Hypothalamus (tissue), 51 donors: ENCODE measurements around the gene SLC6A4.
"Not testable (repeated sequence)": the region's sequence is repeated elsewhere in the genome, so short reads cannot be mapped to it uniquely, and the experiment has no call there.

Source experiments
- DNase-seq, 51 donors: peaks; one replicate each; lab custom pipeline; 2025; lab: John Stamatoyannopoulos, UW

The SLC6A4 gene

DNA sequence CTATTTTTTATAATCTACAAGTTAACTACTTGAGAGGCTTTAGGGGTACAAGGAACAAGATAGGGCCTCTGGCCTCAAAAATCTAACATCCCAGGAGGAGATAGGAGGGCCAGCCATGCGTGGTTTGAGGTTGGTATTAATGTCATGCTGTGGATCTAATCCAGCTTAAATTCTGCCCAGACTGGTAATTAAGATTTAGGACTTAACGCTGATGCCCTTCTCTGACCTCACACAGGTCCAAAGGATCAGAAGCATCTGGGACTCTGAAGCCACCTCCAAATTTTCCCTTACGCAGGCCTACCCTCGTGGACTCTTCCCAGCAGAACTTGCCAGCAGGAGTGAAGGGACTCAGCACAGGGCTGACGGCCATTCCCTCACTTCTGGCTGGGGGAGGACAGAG is 15.1 kb downstream of the SLC6A4 start:
- no peak for DNase-seq

GRCh38 chr17:30219833-30220232 is 15.7 kb downstream of the SLC6A4 start:
- DNase-seq, result no peak

DNA sequence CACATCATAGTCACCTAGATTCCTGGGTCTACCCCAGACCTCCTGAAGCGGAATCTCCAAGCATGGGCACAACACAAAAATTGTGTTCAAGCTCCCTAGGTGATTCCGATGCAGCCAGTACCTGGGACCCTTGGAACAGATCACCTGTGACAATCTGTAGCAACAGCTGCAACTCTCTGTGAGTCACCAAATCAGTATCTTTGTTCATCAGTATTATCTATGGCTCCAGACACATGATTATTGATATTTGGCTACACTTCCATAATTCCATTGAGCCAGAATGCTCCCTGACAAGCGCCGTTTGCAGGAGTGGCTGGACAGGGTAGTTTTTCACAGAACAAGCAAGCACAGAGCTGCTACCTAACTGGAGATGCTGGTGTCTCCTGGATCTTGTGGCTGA is 16.2 kb downstream of the SLC6A4 start:
- DNase-seq, result no peak

GRCh38 chr17:30218799-30219198 is 16.7 kb downstream of the SLC6A4 start:
- DNase-seq, result no peak

- DNase-seq, result no peak
Measured at GRCh38 chr17:30217746-30218245, 17.7 kb downstream of the SLC6A4 start.

DNA sequence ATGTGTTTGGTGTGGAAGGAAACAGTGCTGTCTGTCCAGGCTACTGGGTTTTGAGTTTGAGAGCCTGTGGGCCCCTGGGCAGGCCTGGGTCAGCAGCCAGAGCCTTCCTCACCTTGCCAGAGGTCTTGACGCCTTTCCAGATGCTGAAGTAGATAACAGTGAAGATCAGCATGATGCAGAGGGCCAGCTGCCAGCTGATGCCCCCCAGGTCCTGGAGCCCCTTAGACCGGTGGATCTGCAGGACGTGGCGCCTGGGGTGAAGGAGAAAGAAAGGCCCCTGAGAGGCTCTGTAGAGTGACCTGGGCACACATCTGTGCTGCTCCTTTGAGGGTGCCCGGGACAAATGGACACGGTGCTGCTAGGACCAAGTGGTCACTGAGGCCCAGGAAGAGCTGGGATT is 18.4 kb downstream of the SLC6A4 start:
- DNase-seq, result no peak

GRCh38 chr17:30212750-30213149 is 22.7 kb downstream of the SLC6A4 start:
- no peak for DNase-seq

- no peak for DNase-seq
Measured at GRCh38 chr17:30211371-30211770, 24.1 kb downstream of the SLC6A4 start.

DNA sequence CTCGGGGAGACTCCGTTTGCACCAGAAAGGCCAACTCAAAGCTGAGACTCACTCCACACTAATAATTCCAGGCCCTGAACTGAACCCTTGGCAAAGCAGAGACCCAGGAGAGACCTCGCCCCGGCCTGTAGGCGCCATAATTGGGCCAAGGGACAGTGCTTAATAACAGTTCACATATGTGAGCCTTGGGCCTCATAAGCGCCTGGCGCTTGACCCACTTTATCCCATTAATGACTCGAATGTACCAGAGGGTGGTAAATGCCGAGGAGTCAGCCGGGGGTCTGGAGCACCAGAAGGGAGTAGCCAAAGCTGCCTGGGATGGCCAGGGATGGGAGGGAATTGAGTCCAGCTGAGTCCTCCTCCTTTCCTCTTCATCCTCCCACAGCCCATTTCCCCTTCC is 24.6 kb downstream of the SLC6A4 start:
- DNase-seq, result no peak

DNA sequence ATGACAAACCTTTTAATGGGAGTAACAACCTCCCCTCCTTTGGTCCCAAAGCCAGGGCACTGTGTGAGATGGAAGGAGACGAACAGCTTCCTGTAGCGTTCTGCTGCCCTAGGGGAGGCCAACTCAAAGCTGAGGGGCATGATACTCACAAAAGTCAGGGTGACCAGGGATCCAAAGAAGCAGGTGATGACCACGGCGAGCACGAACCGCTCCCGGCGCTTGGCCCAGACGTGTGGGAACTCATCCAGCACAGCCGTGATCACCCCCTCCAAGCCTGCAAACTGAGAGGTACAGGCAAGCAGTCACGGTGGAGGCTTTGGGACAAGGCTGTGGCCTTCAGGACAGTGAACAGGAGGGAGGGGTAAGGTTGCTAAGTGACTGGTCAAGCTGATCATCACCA is 25.1 kb downstream of the SLC6A4 start:
- no peak for DNase-seq

DNA sequence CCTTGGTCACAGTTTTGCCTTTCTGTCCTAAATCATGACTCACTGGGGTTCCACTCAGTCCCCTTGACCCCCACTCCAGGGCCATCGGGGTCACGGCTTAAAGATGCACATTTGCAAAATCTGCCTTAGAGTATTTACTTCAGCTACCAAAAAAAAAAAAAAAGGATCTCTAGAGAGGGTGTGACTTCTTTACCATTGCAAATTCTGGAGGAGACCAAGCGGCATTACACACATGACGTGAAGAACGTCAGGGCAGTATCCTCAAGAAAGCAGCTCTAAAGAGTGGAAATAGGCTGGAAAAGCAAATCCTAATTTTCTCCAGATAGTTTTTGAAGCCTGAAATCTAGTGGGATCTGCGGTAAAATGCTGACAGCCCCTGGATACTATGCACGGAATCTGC is 25.6 kb downstream of the SLC6A4 start:
- DNase-seq, result no peak

DNA sequence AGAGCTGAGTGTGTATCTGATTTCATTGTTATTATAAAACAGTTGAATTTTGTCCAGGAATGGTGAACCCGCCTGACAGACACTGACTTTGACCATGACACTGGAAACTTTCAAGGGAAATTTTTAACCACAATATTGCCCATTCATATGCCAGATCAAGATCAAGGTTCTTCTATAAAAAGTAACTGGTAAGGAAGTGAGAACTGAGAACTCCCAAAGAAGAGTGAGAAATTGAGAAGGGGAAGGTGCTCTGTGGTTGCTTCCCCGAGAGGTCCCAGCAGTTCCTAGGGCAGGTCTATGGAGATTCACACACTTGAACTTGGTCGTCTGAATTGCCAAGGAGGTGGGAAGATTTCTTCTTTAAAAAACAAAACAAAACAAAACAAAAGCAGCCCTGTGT is 27.3 kb downstream of the SLC6A4 start:
- DNase-seq, result no peak

- DNase-seq, result no peak
Measured at GRCh38 chr17:30207655-30208054, 27.8 kb downstream of the SLC6A4 start.

DNA sequence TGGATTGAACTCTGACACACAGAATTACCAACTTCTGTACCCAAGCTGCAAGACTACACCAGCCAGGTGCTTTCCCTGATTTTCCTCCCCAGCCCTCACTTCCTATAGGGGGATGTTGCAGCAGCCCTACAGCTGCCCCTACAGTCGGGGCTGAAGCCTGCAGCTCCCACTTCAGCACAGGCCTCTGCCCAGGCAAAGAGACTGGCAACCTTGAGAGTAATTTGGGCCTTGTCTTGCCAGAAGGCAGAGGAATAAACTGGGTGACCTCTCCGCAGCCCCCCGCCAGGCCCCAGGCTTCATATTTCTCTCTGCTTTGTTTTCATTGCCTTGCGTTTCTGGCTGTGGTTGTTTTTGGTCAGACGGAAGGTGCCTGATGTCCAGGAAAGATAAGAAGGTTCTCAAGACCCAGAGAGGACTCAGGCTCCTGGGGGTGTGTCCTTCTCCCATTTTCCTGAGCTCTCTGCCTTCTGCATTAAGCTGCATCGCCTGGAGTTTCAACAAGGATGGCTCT is 32.0 kb downstream of the SLC6A4 start:
- no peak for DNase-seq

GRCh38 chr17:30200656-30201055 is 34.8 kb downstream of the SLC6A4 start:
- not testable (repeated sequence) for DNase-seq

GRCh38 chr17:30200106-30200505 is 35.4 kb downstream of the SLC6A4 start:
- DNase-seq, result no peak

DNA sequence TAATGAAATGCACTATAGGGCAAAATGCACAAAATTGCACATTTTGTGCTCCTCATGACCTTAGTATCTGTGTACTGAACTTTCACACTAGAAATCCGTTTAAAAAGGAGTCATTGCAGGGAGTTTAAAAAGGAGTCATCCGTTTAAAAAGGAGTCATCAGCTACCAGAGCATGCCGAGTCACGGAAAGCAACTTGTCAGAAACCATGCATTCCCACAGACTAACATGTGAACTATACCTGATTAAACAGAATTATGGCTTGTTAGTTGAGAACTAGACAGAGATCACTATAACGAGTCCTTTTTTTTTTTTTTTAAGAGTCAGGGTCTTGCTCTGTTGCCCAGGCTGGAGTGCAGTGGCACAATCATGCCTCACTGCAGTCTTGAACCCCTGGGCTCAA is 35.9 kb downstream of the SLC6A4 start:
- DNase-seq, result no peak

GRCh38 chr17:30197416-30197815 is 38.1 kb downstream of the SLC6A4 start:
- DNase-seq, result no peak

GRCh38 chr17:30196504-30196903 is 39.0 kb downstream of the SLC6A4 start:
- no peak for DNase-seq

- DNase-seq, result no peak
Measured at GRCh38 chr17:30191072-30191471, 44.4 kb downstream of the SLC6A4 start.

DNA sequence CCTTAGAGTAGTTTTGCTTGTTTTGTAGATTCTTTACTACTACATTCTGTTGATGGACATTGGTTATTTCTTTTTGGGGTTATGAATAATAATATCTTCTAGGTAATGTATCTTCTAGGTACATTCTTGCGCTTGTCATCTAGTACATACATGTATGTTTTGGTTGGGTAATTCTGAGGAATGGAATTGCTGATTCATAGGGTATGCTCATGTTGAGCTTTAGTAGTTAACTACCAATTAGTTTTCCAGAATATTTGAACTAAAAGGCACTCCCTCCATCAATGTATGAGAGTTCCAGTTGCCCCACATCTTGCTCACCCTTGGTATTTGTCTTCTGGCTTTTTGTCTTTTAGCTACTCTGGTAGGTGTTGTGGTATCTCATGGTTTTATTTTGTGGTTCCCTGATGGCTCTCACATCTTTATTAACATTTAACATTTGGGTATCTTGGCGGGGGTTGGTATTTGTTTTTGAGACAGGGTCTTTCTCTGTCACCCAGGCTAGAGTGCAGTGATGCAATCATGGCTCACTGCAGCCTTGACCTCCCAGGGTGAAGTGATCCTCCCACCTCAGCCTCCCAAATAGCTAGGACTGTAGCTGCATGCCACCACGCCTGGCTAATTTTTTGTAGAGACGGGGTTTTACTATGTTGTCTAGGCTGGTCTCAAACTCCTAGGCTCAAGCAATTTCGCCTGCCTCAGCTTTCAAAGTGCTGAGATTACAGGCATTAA is 47.1 kb downstream of the SLC6A4 start:
- no peak for DNase-seq

- no peak for DNase-seq
Measured at GRCh38 chr17:30187573-30187972, 47.9 kb downstream of the SLC6A4 start.

DNA sequence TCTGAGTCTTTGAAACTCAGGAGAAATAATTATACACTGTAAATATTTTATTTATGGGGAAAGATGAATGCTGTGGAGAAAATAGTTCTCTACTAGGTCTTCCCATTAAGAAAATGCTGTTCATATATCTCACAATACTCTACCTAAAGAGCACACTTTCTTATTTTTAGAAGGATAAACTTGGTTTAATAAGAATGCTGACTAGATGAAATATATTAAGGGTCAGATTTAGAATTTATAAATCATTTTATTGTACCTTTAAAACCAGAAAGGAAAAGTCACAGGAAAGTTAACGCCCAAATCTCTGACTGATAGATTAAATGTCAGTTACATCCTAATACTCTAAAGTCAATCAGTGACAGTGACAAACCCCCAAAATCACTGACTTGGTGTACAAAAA is 48.7 kb downstream of the SLC6A4 start:
- no peak for DNase-seq
